SU-DHL-6 (cell line): ENCODE data around the gene GPC3.

Source experiments
- H2AFZ ChIP-seq: fragments of 200-600 bp; sonication (generic); 2 replicates; pipeline ENCODE4 v1.6.1; 2014; ENCODE audit warnings: low read depth, mild to moderate bottlenecking, moderate library complexity, mixed read lengths, antibody characterized with exemption, low read length; ENCODE audit not compliant: severe bottlenecking
- H3F3A ChIP-seq: fragments of 200-600 bp; shearing (Covaris generic); 2 replicates; pipeline ENCODE4 v1.6.0; 2016; ENCODE audit warnings: antibody characterized with exemption, mild to moderate bottlenecking; ENCODE audit not compliant: insufficient read depth
- H3K27ac ChIP-seq: fragments of 200-600 bp; sonication (generic); 2 replicates; pipeline ENCODE4 v1.5.1; 2016; ENCODE audit warnings: low read depth, mild to moderate bottlenecking, low read length, moderate library complexity, mixed read lengths
- H3K27me3 ChIP-seq: fragments of 200-600 bp; sonication (generic), shearing (Covaris generic); 2 replicates; pipeline ENCODE4 v1.6.0; 2014; ENCODE audit warnings: mild to moderate bottlenecking, low read length
- H3K36me3 ChIP-seq: fragments of 200-600 bp; sonication (generic); 2 replicates; pipeline ENCODE4 v1.6.1; 2014; ENCODE audit warnings: mild to moderate bottlenecking, low read length, mixed read lengths
- H3K4me2 ChIP-seq: fragments of 300-600, 200-600 bp; shearing (Covaris generic), sonication (generic); 2 replicates; pipeline ENCODE4 v1.6.0; 2014; ENCODE audit warnings: low read length, low read depth, mild to moderate bottlenecking; ENCODE audit not compliant: poor library complexity, severe bottlenecking
- H3K4me3 ChIP-seq: fragments of 200-600 bp; sonication (generic); 2 replicates; pipeline ENCODE4 v1.5.1; 2014; ENCODE audit warnings: antibody characterized with exemption, low read length, mild to moderate bottlenecking, mixed read lengths; ENCODE audit not compliant: insufficient read depth, poor library complexity, severe bottlenecking
- H3K79me2 ChIP-seq: fragments of 200-600 bp; sonication (generic); 2 replicates; pipeline ENCODE4 v1.6.1; 2014; ENCODE audit warnings: mild to moderate bottlenecking, low read length, moderate library complexity; ENCODE audit not compliant: insufficient read depth
- H3K9ac ChIP-seq: fragments of 200-600 bp; sonication (generic); 2 replicates; pipeline ENCODE4 v1.7.0; 2014; ENCODE audit warnings: mild to moderate bottlenecking, low read length
- H3K9me2 ChIP-seq: fragments of 200-600 bp; sonication (generic); replicated peaks from 2 replicates; pipeline ENCODE4 v1.6.1; 2014; ENCODE audit warnings: low read length; ENCODE audit not compliant: insufficient read depth
- H3K9me3 ChIP-seq: fragments of 200-600 bp; sonication (generic); 2 replicates; pipeline ENCODE4 v1.6.1; 2014; ENCODE audit warnings: low read length, mixed read lengths; ENCODE audit not compliant: insufficient read depth
- H4K20me1 ChIP-seq: fragments of 200-600 bp; sonication (generic); 2 replicates; pipeline ENCODE4 v1.6.1; 2014; ENCODE audit warnings: low read depth, mild to moderate bottlenecking, antibody characterized with exemption, low read length, moderate library complexity, mixed read lengths
- CTCF ChIP-seq: fragments of 200-600 bp; sonication (generic); IDR thresholded peaks from one replicate; pipeline ENCODE4 v1.5.1; 2017; ENCODE audit warnings: antibody characterized with exemption, mild to moderate bottlenecking, low read length, moderate library complexity; ENCODE audit not compliant: insufficient read depth, poor library complexity, severe bottlenecking
- EZH2phosphoT487 ChIP-seq: fragments of 200-600 bp; sonication (generic), shearing (Covaris generic); conservative IDR thresholded peaks from 2 replicates; pipeline ENCODE4 v1.6.1; 2018; ENCODE audit warnings: mild to moderate bottlenecking, antibody characterized with exemption, low read length, moderate library complexity, mixed read lengths

The GPC3 gene

DNA sequence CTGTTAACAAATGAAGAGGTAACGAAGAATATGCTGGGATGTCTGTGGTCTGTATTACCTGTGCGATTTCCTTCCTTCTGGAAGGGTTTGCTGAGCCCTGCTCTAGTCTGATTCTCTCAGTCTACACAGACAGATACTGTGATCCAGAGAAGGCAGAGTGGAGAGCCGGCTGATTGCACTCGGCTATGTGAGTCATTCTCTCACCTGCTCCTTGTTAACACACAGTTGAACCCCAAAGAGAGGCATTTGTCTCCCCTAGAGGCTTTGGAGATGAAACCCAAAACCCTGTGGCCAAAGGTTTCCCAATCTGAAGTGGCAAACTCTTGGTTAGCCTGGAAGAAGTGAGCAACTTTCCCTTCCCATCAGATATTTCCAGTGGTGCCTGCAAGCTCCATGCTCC, 492.0 kb downstream of the GPC3 start:
- Histone ChIP-seq H3K79me2 (no peaks in the 10 kb centered on the region), H3K9me3 (no peaks in the 10 kb centered on the region), H3K9me2 (no peaks in the 10 kb centered on the region), H3K27ac (no peak overlapping the region), H3F3A (no peaks in the 10 kb centered on the region), H3K4me3 (no peak overlapping the region), H3K36me3 (no peaks in the 10 kb centered on the region), H3K27me3 (no peaks in the 10 kb centered on the region), H4K20me1 (no peaks in the 10 kb centered on the region), H3K4me2 (no peak overlapping the region), H3K9ac (no peak overlapping the region), H2AFZ (no peak overlapping the region)
- no peak for TF ChIP-seq CTCF
- TF ChIP-seq EZH2phosphoT487, result no peak

- Histone ChIP-seq H3K9me2 (no peaks in the 10 kb centered on the region), H3K9me3 (no peaks in the 10 kb centered on the region), H3K27ac (no peak overlapping the region), H3F3A (no peaks in the 10 kb centered on the region), H3K36me3 (no peaks in the 10 kb centered on the region), H4K20me1 (no peaks in the 10 kb centered on the region), H3K27me3 (no peaks in the 10 kb centered on the region), H3K4me2 (no peak overlapping the region), H3K4me3 (no peak overlapping the region), H3K79me2 (no peaks in the 10 kb centered on the region), H3K9ac (no peak overlapping the region), H2AFZ (no peak overlapping the region)
- TF ChIP-seq CTCF, result no peak
- TF ChIP-seq EZH2phosphoT487, result no peak
These were observed 494.4 kb downstream of the GPC3 start for GRCh38 chrX:133490955-133491354.
